HG03460 (cell line): ENCODE data around the gene RIMKLA.

ENCODE experiments used
- ATAC-seq: cut with Tn5 transposase; IDR thresholded peaks from one replicate; pipeline ENCODE4 v1.9.1; 2021; ENCODE audit not compliant: unreplicated experiment

RIMKLA gene

GRCh38 chr1:42380586-42381279 lies at the start of gene RIMKLA:
Gene RIMKLA (plus strand): TSS chr1:42380792. CDS start chr1:42380935, 143 bp downstream.
- ATAC-seq, result peak; percentile 81

DNA sequence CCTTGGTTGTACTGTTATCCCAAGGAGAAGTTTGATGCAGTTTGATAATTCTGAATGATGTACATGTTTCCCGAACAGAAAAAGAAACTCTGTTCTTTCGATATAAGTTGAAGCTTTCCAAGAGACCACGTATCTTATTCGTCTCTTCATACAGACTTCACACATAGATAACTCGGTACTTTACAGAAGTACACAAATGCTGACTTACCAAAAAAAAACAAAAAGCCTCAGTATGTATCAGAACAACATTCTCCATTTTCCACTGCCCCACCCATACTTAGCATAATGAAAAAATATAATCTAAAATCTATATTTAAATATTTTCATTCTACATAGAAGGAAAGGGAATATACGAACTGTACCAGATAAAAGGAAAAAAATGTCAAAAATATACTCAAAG lies 47.7 kb upstream of the RIMKLA start:
- ATAC-seq, result no peak

DNA sequence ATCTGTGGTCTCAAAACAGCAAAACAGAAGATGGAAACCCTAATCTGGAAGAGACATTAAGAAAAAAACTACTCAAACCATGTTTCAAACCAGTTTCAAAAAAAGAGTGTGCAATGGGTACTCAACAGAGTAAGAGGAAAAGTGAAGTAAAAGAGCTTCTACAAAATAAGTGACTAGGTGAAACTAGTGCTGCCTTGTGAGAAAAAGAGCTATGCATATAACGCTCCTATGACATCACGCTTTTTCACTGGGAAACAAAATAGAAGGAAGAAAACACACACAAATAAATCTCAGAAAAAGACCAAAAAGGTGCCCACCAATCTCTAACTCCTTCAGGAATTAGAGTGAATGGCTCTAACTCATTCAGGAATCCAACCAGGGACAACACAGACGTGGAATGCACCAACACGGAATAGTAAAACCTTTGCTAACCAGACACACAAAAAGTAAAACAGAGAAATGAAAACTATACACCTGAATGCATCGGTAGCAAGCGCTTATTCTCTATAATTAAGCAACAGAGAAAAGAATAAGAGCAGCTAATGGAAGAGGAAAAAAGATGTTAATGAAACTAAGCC lies 46.8 kb upstream of the RIMKLA start:
- peak; percentile 2 for ATAC-seq

DNA sequence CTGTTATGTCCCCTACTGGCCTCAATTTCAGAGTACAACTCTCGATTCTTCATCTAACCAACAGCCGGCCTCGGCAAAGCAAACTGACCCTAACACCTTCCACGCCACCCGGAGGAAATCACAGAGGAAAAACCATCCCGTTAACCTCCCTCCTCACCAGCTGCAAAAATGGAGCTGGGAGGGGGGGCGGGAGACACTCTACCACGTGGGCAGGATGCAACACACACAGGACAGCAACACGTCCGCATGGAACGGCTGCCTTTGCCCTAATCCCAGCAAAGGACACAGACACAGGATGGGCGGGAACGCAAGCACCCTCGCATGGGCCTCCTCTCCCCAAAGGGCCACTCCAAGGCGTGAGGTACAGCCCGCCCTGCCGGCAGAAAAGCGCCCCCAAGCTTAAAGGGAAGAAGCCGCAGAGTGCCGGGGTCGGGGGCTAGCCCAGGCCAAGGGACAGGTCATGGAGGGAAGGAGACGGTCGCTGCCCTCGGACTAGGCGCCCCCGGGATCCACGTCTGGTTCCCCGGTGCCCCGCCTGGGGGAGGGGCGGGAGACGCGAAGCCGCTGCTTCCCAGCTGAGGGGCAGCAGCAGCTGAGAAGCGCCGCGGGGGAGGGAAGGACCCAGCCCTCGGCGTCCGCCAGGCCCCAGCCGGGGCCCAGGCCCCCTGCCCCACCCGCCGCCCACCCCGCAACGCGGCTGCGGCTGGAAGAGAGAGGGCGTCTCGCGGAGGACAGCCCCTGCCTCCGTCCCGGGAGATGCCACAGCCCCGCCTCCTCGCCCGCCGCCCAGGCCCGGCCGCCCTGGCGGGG lies 46.1 kb upstream of the RIMKLA start:
- ATAC-seq, result peak; percentile 46

DNA sequence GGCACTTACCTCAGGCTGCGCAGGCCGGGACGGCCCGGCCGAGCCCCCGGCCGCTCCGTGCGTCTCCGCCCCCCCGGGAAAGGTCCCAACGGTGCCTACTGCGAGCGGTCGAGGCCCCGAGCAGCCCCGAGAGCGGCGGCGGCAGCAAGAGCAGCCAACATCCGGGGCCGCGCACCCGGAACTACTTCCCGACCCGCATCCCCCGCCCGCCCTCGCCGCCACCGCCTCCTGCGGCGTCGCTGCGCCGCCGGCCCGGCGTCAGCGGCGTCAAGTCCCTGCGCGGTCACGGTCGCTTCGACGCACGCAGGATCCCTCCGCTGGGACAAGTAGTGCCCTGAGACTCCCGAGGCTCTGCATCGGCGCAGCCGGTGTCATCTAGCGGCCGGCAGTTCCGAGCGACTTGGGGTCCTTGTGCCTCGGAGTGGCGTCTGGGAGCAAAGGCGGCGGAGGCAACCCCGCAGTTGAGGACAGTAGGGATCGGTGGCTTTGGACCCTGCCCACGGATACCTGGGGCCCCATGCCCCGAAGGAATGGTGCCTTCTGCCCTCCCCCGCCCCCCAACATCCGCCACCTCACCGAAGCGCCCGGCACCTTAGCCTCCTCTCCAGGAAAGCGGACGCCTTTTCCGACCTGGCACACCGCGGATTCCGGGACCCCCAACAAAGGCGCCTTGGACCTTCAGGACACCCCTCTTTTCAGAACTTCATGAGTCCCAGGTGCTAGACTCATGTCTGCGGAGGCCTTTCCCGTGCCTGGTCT lies 45.4 kb upstream of the RIMKLA start, which contains the start of gene FOXJ3:
Gene FOXJ3, minus strand, starts transcription at position 186 of the 759 bp plus-strand sequence. CDS start 24,142 bp downstream, outside the sequence.
- peak; percentile 68 for ATAC-seq

DNA sequence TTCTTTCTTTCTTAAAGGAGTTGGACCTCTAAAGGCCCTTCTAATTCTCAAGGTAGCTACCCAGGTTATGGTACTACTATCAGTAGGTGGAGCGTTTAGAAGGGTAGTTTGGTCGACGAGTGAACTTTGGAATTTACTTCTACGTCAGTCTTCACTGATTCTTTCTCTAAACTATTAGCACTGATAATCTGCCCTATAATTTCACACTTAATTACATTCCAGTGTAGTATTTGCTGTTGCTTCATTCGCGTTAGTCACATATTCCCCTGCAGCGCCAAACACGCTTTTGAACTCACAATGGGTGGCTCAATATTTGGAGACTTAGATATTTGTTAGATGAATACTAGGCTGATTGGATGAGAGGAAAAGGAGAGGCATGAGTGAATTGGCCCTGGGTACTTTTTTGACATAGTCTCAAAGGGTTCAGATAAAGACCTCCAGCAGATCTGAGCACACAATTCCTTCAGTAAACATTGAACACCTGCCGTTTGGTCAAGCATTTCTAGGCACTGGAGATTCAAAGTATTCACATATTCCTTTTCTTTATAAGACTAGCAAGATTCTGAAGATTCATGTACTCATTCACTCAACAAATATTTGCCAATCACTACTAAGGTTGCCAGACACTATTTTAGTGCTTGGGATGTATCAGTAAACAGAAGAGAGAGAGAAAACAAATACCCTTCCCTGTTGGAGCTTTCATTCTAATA lies 44.6 kb upstream of the RIMKLA start:
- ATAC-seq, result no peak

- ATAC-seq, result no peak
Measured at GRCh38 chr1:42336978-42337377, 43.6 kb upstream of the RIMKLA start.

DNA sequence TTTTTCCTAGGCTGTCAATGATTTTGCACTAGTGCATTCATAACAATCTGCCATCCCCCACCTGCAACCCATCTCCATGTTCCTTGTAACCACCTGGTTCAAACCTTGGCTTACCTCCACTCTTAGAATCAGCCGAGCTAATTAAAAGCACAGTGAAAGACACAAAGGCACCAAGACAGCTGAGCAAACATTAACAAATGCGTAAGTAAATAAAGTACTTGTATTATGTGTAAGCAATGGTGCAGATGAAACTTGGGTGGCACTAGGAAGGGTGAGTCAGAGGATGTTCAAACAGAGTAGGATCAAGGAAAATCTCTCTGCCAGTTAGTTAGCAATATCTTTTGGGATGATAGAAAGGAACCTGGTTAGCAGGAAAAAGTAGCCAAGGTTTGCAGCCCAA lies 40.5 kb upstream of the RIMKLA start:
- ATAC-seq, result no peak

DNA sequence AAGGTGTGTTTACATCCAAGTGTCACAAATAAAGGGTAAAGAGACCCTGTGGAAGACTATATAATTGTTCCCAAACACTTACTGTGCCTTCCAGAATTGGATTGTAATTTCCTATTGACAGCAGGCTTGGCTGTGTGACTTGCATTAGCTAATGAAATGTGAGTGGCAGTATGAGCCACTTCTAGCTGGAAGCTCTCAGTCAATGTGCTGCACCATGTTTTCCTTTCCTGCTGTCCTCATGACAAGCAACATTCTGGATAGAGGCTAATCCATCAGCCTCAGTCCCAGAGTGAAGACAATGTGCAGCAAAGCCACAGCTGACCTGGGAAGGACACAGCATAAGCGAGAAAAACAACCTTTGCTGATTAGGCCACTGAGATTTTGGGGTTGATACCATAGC lies 39.7 kb upstream of the RIMKLA start:
- ATAC-seq, result no peak

DNA sequence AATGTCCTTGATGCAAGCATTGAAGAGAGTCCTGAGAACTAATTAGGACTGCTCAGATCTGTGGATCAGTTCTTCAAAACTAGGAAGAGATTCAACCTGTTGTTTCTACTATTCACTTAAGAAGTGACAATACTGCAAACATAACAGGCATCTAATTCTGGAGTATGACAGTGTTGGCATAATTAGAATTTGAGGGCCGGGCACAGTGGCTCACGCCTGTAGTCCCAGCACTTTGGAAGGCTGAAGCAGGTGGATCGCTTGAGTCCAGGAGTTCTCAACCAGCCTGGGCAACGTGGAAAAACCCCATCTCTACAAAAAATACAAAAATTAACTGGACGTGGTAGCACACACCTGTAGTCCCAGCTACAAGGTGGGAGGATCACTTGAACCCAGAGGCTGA lies 37.5 kb upstream of the RIMKLA start:
- ATAC-seq, result no peak

- ATAC-seq, result no peak
Measured at GRCh38 chr1:42348498-42348897, 32.1 kb upstream of the RIMKLA start.

DNA sequence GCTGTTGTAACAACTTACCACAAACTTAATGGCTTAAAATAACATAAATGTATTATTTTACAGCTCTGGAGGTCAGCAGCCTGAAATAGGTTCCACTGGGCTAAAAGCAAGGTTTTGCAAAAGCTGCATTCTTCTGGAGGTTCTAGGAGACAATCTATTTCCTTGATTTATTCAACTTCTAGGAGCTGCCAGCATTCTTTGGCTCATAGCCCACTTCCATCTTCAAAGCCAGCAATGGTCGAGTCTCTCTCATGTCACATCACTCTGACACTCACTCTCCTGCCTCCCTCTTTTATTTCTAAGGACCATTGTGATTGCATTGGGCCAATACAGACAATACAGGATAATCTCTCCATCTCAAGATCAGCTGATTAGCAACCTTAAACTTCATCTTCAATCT lies 30.5 kb upstream of the RIMKLA start:
- ATAC-seq, result no peak

DNA sequence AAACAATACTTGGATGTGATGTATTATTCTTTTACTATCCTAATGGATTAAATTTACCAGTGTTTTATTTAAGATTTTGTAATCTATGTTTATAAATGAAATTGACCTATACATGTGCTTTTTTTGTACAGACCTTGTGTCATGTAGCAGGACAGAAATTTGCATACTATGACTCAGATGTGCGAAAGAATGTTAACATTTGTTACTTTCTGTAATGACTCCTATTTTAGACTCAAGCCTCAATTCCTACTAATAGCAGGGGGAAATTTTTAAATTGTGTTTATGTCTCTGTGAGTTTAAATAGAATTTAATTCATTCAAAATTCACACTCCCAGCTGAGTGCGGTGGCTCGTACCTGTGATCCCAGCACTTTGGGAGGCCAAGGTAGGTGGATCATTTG lies 21.8 kb upstream of the RIMKLA start:
- ATAC-seq, result no peak

DNA sequence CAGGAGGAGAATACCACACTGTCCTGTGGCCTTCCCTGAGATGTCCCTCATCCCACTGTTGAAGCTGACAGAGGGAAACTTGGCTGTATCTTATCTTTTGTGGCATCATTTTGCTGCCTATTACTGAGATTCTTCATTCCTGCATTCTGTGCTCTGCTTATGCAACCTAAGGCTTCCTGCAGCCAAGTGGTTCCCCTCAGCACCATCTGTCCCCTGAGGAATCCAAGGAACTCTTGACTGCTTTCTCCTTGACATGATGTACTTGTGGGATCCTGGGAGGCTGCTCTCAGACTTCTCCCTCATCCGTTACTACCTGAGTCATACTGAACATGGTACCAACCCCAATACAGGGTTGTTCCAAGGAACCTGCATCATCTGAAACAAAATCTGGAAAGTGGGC lies 21.1 kb upstream of the RIMKLA start:
- ATAC-seq, result no peak

- no peak for ATAC-seq
Measured at GRCh38 chr1:42364089-42364488, 16.5 kb upstream of the RIMKLA start.

- ATAC-seq, result no peak
Measured at GRCh38 chr1:42364542-42364941, 16.1 kb upstream of the RIMKLA start.

GRCh38 chr1:42365118-42365517 lies 15.5 kb upstream of the RIMKLA start:
- no peak for ATAC-seq

GRCh38 chr1:42368096-42368795 lies 12.3 kb upstream of the RIMKLA start:
- no peak for ATAC-seq

GRCh38 chr1:42369471-42369870 lies 11.1 kb upstream of the RIMKLA start:
- ATAC-seq, result no peak
